ENCODE data around the gene REC8. TPM values are rescaled to one million over a fixed set of nuclear protein-coding genes. Genes with fewer than 3 reads are reported as not detected.

The REC8 gene
- total RNA-seq, 2 donors from 2014 or later: 5.6 to 25.4 TPM

GRCh38 chr14:24172871-24173281 lies 996 bp downstream of the REC8 start:
- H3K4me3 ChIP-seq: no peak overlapping the region
- no peak overlapping the region for H3K27ac ChIP-seq
- H3K36me3 ChIP-seq: peaks cover 0 to 10% of the 10 kb centered on the region in 2 donors
- no peaks in the 10 kb centered on the region for H3K9me3 ChIP-seq
- intact Hi-C loops (cut with DNase I): no loop called here
- no peaks in the 10 kb centered on the region for H3K4me1 ChIP-seq (replicated peaks)
- WGBS: 56% methylated on average over 19 of the region's 20 CpGs
- H3K27me3 ChIP-seq (replicated peaks; ENCODE audit: insufficient read depth): no peaks in the 10 kb centered on the region
- DNase-seq (ENCODE audit: low spot score): no peak
- TF ChIP-seq POLR2A (IDR thresholded peaks at IDR 0.05) (no peak), CTCF (IDR thresholded peaks at IDR 0.05) (no peak)

GRCh38 chr14:24176599-24176998 lies 4.7 kb downstream of the REC8 start:
- no peak for DNase-seq (ENCODE audit: low spot score)

GRCh38 chr14:24177041-24177825 lies 5.4 kb downstream of the REC8 start:
- no peak for TF ChIP-seq CTCF (IDR thresholded peaks at IDR 0.05)
- TF ChIP-seq POLR2A (IDR thresholded peaks at IDR 0.05): no peak
- TF ChIP-seq POLR2AphosphoS5 (IDR thresholded peaks at IDR 0.05): no peak
- Histone ChIP-seq H3K27me3 (replicated peaks; ENCODE audit: insufficient read depth) (no peaks in the 10 kb centered on the region), H3K4me1 (replicated peaks) (peaks cover 3% of the 10 kb centered on the region), H3K9me3 (no peaks in the 10 kb centered on the region), H3K4me3 (no peak overlapping the region), H3K36me3 (no peaks in the 10 kb centered on the region), H3K27ac (no peak overlapping the region)
- DNase-seq (ENCODE audit: low spot score): no peak
- 92% methylated on average over 12 of the region's 12 CpGs for WGBS
- intact Hi-C loops (cut with DNase I): no loop called here

More at GRCh38 chr14:24176599-24176998, 4.7 kb downstream of the REC8 start:
- Histone ChIP-seq H3K27me3 (replicated peaks; ENCODE audit: insufficient read depth) (no peaks in the 10 kb centered on the region), H3K4me3 (no peak overlapping the region), H3K9me3 (no peaks in the 10 kb centered on the region), H3K4me1 (replicated peaks) (peaks cover 3% of the 10 kb centered on the region), H3K27ac (no peak overlapping the region), H3K36me3 (no peaks in the 10 kb centered on the region)
- WGBS: 90% methylated on average over 5 of the region's 5 CpGs
- TF ChIP-seq POLR2AphosphoS5 (IDR thresholded peaks at IDR 0.05) (no peak), CTCF (IDR thresholded peaks at IDR 0.05) (no peak), POLR2A (IDR thresholded peaks at IDR 0.05) (no peak)
- intact Hi-C loops (cut with DNase I): no loop called here

GRCh38 chr14:24177891-24178290 lies 6.0 kb downstream of the REC8 start:
- H3K4me1 ChIP-seq (replicated peaks): peaks cover 3% of the 10 kb centered on the region
- TF ChIP-seq POLR2A (IDR thresholded peaks at IDR 0.05): no peak
- TF ChIP-seq POLR2AphosphoS5 (IDR thresholded peaks at IDR 0.05): no peak
- TF ChIP-seq CTCF (IDR thresholded peaks at IDR 0.05): no peak
- DNase-seq (ENCODE audit: low spot score): no peak
- H3K27me3 ChIP-seq (replicated peaks; ENCODE audit: insufficient read depth): no peaks in the 10 kb centered on the region
- 88% methylated on average over 14 of the region's 14 CpGs for WGBS
- H3K4me3 ChIP-seq: no peak overlapping the region
- H3K27ac ChIP-seq: no peak overlapping the region
- H3K36me3 ChIP-seq: no peaks in the 10 kb centered on the region
- intact Hi-C loops (cut with DNase I): no loop called here
- no peaks in the 10 kb centered on the region for H3K9me3 ChIP-seq

Data from prostate gland (tissue), 2 donors.